A549 treated with CpdA at 1 μM for 4 hours (cell line): Measurements from ENCODE around the gene GYPB. TPM values are rescaled to one million over a fixed set of nuclear protein-coding genes. Genes with fewer than 3 reads are reported as not detected.

Experiments used
- total RNA-seq: library from RNA; stranded (reverse); fragments of 200-300 nt; extraction: Qiagen RNA extraction; gene quantifications from 5 replicates; pipeline ENCODE4 v1.2.3, GENCODE V29; 2022; ENCODE audit warnings: low read depth

GYPB gene
- total RNA-seq: not detected in 5 replicates

DNA sequence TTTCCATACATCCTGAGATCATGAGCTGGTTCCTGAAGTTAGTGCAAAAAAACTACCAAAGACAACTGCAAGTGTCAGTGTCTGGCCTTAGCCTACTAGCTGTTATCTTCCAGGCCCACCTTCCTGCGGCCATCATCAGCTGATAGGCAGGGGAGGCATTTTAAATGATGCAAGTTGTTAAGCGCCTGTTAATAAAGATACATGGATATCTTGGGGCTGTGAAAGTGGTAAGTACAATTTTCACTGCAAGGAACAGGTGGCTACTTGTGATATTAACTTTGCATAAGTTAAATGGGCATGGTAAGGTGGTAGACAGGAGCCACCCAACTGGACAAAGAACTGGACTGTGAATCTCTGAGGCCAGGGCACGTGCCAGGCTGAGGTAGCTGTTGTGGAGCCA lies at the start of gene GYPB:
TSS of gene GYPB (minus strand) at position 104 of the 400 bp plus-strand sequence. CDS start at position 11, 93 bp downstream.

Other genes starting within 250 kb of the GYPB start
- not detected in 5 replicates for gene GYPE, start 113.8 kb downstream of the GYPB start, total RNA-seq
- not detected in 5 replicates for gene GYPA, start 121.3 kb upstream of the GYPB start, total RNA-seq